ENCODE results near the gene NAALADL1.

Gene NAALADL1

GRCh38 chr11:65058419-65059054, at the start of gene NAALADL1:
Gene NAALADL1, minus strand, starts transcription at chr11:65058553. Its CDS starts 32 bp downstream, at chr11:65058521.
- DNase-seq (ENCODE audit: low spot score), result no peak

GRCh38 chr11:65107751-65108468, 49.6 kb upstream of the NAALADL1 start:
- no peak for DNase-seq (ENCODE audit: low spot score)

- no peak for DNase-seq (ENCODE audit: low spot score)
Measured at GRCh38 chr11:65107078-65107477, 48.7 kb upstream of the NAALADL1 start.

- DNase-seq (ENCODE audit: low spot score), result no peak
Measured at GRCh38 chr11:65104628-65105027, 46.3 kb upstream of the NAALADL1 start.

- DNase-seq (ENCODE audit: low spot score), result no peak
Measured at GRCh38 chr11:65103476-65103875, 45.1 kb upstream of the NAALADL1 start.

GRCh38 chr11:65102142-65103095, 44.1 kb upstream of the NAALADL1 start:
- DNase-seq (ENCODE audit: low spot score), result no peak

GRCh38 chr11:65100674-65101350, 42.5 kb upstream of the NAALADL1 start:
- DNase-seq (ENCODE audit: low spot score), result no peak

GRCh38 chr11:65096926-65097325, 38.6 kb upstream of the NAALADL1 start:
- no peak for DNase-seq (ENCODE audit: low spot score)

- peak; percentile 88 for DNase-seq (ENCODE audit: low spot score)
Measured at GRCh38 chr11:65095974-65096806, 37.8 kb upstream of the NAALADL1 start, which contains the start of gene VPS51. Gene VPS51, plus strand, starts transcription at chr11:65096214. Its CDS starts 37 bp downstream, at chr11:65096251.

GRCh38 chr11:65095427-65095826, 37.1 kb upstream of the NAALADL1 start:
- DNase-seq (ENCODE audit: low spot score), result no peak

GRCh38 chr11:65090628-65091027, 32.3 kb upstream of the NAALADL1 start:
- no peak for DNase-seq (ENCODE audit: low spot score)

- no peak for DNase-seq (ENCODE audit: low spot score)
Measured at GRCh38 chr11:65089621-65090020, 31.3 kb upstream of the NAALADL1 start.

GRCh38 chr11:65087827-65088226, 29.5 kb upstream of the NAALADL1 start:
- no peak for DNase-seq (ENCODE audit: low spot score)

GRCh38 chr11:65087216-65087615, 28.9 kb upstream of the NAALADL1 start:
- DNase-seq (ENCODE audit: low spot score), result no peak

GRCh38 chr11:65086809-65087208, 28.5 kb upstream of the NAALADL1 start:
- no peak for DNase-seq (ENCODE audit: low spot score)

- DNase-seq (ENCODE audit: low spot score), result no peak
Measured at GRCh38 chr11:65085446-65085845, 27.1 kb upstream of the NAALADL1 start.

- DNase-seq (ENCODE audit: low spot score), result no peak
Measured at GRCh38 chr11:65084598-65085375, 26.4 kb upstream of the NAALADL1 start.

GRCh38 chr11:65083834-65084597, 25.7 kb upstream of the NAALADL1 start, which contains the start of the genes CDCA5 and ZFPL1:
Gene CDCA5, minus strand, starts transcription at chr11:65084040. Its CDS starts 62 bp downstream, at chr11:65083978.
Gene ZFPL1, plus strand, starts transcription at chr11:65084222. Its CDS starts 477 bp downstream, at chr11:65084699.
- peak; percentile 96 for DNase-seq (ENCODE audit: low spot score)

All from CD4-positive, alpha-beta T cell treated with Interleukin-15 for 4 hours (primary cell).